A673 (cell line): ENCODE data around the gene NEGR1. TPM values are rescaled to one million over a fixed set of nuclear protein-coding genes. Genes with fewer than 3 reads are reported as not detected.

Source experiments
- BruUV-seq: library from RNA; stranded (reverse); fragments of 400-500 nt; replicated peaks from 2 replicates; lab custom pipeline; 2021; lab: Mats Ljungman, UMichigan
- CTCF ChIA-PET: fragments of 300-600 bp; sonication (Branson Sonifier 250); formaldehyde crosslinking; loops from one replicate; lab custom pipeline; 2022; ENCODE audit warnings: antibody characterized with exemption; lab: Charles Lee
- POLR2A ChIA-PET: fragments of 300-600 bp; sonication (Branson Sonifier 250); formaldehyde crosslinking; loops from one replicate; lab custom pipeline; 2022; ENCODE audit warnings: antibody characterized with exemption; ENCODE audit not compliant: low non-redundant PET; lab: Charles Lee
- DNase-seq: peaks from one replicate; pipeline ENCODE4 v3.0.0-alpha.2; 2015; ENCODE audit warnings: low spot score
- H3K27ac ChIP-seq: fragments of 200-600 bp; sonication (generic); 2 replicates; pipeline ENCODE4 v1.5.1; 2016; ENCODE audit warnings: mixed run types, low read depth, mild to moderate bottlenecking, mixed read lengths, antibody characterized with exemption, low read length; ENCODE audit not compliant: poor library complexity, severe bottlenecking
- H3K27me3 ChIP-seq: fragments of 200-600 bp; sonication (generic); replicated peaks from 2 replicates; pipeline ENCODE4 v1.6.1; 2017; ENCODE audit warnings: mixed run types, low read depth, mild to moderate bottlenecking, mixed read lengths, antibody characterized with exemption, low read length; ENCODE audit not compliant: insufficient read depth, poor library complexity
- H3K36me3 ChIP-seq: fragments of 200-600 bp; sonication (generic); 2 replicates; pipeline ENCODE4 v1.6.1; 2016; ENCODE audit warnings: mixed run types, mild to moderate bottlenecking, mixed read lengths, antibody characterized with exemption, low read length; ENCODE audit not compliant: insufficient read depth, poor library complexity, severe bottlenecking
- H3K4me1 ChIP-seq: fragments of 200-600 bp; sonication (generic); 2 replicates; pipeline ENCODE4 v1.6.1; 2017; ENCODE audit warnings: mixed run types, mild to moderate bottlenecking, mixed read lengths, antibody characterized with exemption, low read length; ENCODE audit not compliant: insufficient read depth, poor library complexity, severe bottlenecking
- H3K4me3 ChIP-seq: fragments of 200-600 bp; sonication (generic); 2 replicates; pipeline ENCODE4 v1.5.1; 2016; ENCODE audit warnings: low read depth, mixed run types, mild to moderate bottlenecking, mixed read lengths, low read length; ENCODE audit not compliant: poor library complexity, severe bottlenecking
- H3K9me3 ChIP-seq: fragments of 200-600 bp; sonication (generic); 2 replicates; pipeline ENCODE4 v1.6.1; 2016; ENCODE audit warnings: mixed run types, low read depth, mild to moderate bottlenecking, mixed read lengths, antibody characterized with exemption, low read length; ENCODE audit not compliant: poor library complexity, severe bottlenecking
- CTCF ChIP-seq: fragments of 300-800, 200-600 bp; sonication (generic); conservative IDR thresholded peaks from 2 replicates; pipeline ENCODE4 v1.5.1; 2017; ENCODE audit warnings: low read depth, mild to moderate bottlenecking, antibody characterized with exemption, low read length, moderate library complexity, mixed read lengths
- EZH2 ChIP-seq: fragments of 200-600 bp; sonication (generic); IDR thresholded peaks from 2 replicates; pipeline ENCODE4 v1.6.1; 2017; ENCODE audit warnings: borderline replicate concordance, low read depth, mild to moderate bottlenecking, mixed read lengths, antibody characterized with exemption, low read length; ENCODE audit not compliant: poor library complexity, severe bottlenecking
- intact Hi-C: fragments of 100-400 bp; cut with micrococcal nuclease; formaldehyde crosslinking; loops from one replicate; pipeline ENCODE4 v1.10.0; 2022; ENCODE audit not compliant: unreplicated experiment
- total RNA-seq: library from RNA; stranded (reverse); gene quantifications from 2 replicates; pipeline ENCODE4 v1.2.3, GENCODE V29; 2021

Gene NEGR1
- total RNA-seq, 1 experiment from 2014 or later: 7.6 TPM

GRCh38 chr1:71417421-71417820 is 864.9 kb downstream of the NEGR1 start:
- POLR2A ChIA-PET: no interaction called here
- TF ChIP-seq CTCF (no peak), EZH2 (no peak)
- no peak for DNase-seq
- Histone ChIP-seq H3K9me3 (no peaks in the 10 kb centered on the region), H3K4me3 (no peak overlapping the region), H3K36me3 (no peaks in the 10 kb centered on the region), H3K27me3 (no peaks in the 10 kb centered on the region), H3K4me1 (peaks cover 38% of the 10 kb centered on the region), H3K27ac (no peak overlapping the region)
- CTCF ChIA-PET: no interaction called here
- BruUV-seq: no TSS peak
- intact Hi-C loops: no loop called here

GRCh38 chr1:71414179-71414578 is 868.2 kb downstream of the NEGR1 start:
- peak; percentile 90 for DNase-seq
- intact Hi-C loops: no loop called here
- POLR2A ChIA-PET: no interaction called here

GRCh38 chr1:71413441-71414175 is 868.7 kb downstream of the NEGR1 start:
- BruUV-seq: no TSS peak
- no peak for DNase-seq
- TF ChIP-seq CTCF: no peak
- intact Hi-C loops: no loop called here
- Histone ChIP-seq H3K9me3 (no peaks in the 10 kb centered on the region), H3K4me1 (peaks cover 29% of the 10 kb centered on the region), H3K27me3 (no peaks in the 10 kb centered on the region), H3K4me3 (peak overlapping the region; percentile 13), H3K27ac (peak overlapping the region; percentile 46), H3K36me3 (no peaks in the 10 kb centered on the region)
- ChIA-PET POLR2A (no interaction called here), CTCF (no interaction called here)

More at GRCh38 chr1:71414179-71414578, 868.2 kb downstream of the NEGR1 start:
- Histone ChIP-seq H3K36me3 (no peaks in the 10 kb centered on the region), H3K4me1 (peaks cover 29% of the 10 kb centered on the region), H3K4me3 (peak overlapping the region; percentile 13), H3K9me3 (no peaks in the 10 kb centered on the region), H3K27me3 (no peaks in the 10 kb centered on the region), H3K27ac (peak overlapping the region; percentile 46)
- CTCF ChIA-PET: no interaction called here
- TF ChIP-seq CTCF (no peak), EZH2 (no peak)
- no TSS peak for BruUV-seq
